Amniotic stem cell (primary cell): ENCODE measurements around the gene PRKCH.

Experiments used
- DNase-seq: peaks from one replicate; lab custom pipeline; 2025; lab: John Stamatoyannopoulos, UW

The PRKCH gene

DNA sequence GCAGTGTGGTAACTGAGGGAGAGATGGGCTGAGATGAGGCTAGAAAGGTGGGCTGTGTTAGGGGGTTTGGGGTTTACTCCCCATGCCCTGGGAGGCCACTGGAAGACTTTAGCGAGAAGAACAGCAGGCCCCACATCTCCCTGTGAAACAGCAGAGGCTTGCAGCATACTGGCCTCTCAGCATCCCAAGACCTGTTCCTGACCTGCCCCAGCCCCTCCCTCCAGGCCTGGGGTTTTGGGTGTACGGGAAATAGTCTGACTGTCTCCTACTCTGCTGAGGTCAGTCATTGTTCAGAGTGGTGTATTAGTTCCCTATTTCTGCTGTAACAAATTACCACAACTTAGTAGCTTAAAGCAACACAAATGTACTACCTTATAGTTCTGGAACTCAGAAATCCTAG is 270.5 kb downstream of the PRKCH start:
- no peak for DNase-seq

DNA sequence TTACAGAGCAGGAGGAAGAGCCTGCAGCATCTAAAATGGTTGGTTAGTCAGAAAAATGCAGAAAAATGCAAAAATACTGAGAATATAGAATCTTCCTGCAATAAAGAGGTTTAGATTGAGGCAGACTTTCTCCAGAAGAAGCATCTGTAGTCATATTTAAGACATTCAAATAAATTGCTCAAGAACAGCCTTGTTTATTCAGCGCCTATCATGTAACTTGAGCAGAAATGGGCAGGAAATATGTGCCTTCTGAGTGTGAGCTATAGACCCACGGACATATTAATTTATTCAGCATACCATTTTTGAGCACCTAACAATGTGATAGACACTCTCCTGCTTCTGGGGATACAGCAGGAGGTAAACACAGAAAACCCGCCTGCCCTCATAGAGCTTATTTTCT is 272.0 kb downstream of the PRKCH start:
- no peak for DNase-seq

DNA sequence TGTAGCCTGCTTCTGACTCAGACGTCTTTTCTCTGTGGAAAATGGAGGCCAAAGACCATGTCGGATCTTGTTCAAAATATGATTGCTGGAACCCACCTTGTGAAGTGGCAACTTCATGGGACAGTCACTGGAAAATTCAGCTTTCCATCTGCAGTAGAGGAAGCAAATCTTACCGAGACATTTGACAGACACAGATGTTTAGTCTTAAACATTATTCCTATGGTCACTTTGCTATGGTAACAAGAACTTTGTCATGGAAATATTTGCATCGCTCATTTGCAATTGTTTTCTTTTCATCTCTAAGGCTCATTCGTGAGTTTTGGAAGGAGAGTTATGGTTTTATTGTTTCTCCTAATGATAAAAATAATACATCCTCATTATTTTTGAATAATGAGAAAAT is 275.6 kb downstream of the PRKCH start:
- no peak for DNase-seq

DNA sequence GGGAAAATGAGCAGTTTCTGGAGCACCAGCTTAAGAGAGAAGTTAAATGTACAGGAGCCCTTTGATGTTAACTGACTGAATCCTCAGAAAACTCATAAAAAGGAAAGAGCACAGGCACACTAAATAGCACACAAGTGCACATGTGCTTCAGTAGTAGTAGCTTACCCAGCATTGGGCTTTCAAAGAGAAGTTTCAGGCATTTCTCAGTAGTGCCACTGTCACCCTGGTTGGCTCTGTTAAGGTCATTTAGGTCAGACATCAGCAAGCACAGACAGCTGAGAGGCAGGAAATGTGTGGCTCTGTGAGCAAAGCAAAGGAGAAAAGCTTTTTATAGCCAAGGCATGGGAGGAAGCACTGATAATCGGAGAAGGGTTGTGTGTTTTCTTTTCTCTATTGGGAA is 277.6 kb downstream of the PRKCH start:
- no peak for DNase-seq

DNA sequence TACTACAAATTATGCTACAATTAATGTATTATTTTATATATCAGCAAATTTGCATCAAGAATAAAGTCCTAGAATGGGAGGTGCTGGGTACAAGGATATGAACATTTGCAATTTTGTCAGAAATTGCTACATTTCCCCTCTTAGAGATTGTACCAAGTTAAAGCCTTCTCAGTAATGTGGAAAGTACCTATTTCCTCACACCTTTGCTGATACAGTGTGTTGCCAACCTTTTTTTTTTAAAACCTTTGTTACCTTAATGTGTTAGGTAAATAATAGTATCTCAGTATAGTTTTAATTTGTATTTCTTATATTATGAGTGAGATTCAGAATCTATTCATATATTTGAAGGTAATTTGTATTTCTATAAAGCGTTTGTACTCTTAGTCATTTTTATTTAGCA is 278.6 kb downstream of the PRKCH start:
- no peak for DNase-seq
